ENCODE data around the gene TAS2R10.

- TF ChIP-seq CTCF (IDR thresholded peaks at IDR 0.05; ENCODE audit: low read depth, low read length, missing input control) (no peak), EGR1 (IDR thresholded peaks at IDR 0.05; ENCODE audit: low read depth in 2 of 2) (no peak), ATF3 (IDR thresholded peaks at IDR 0.05) (no peak), SP1 (IDR thresholded peaks at IDR 0.05) (no peak), RXRA (IDR thresholded peaks at IDR 0.05) (no peak), RAD21 (IDR thresholded peaks at IDR 0.05) (no peak), ZBTB33 (IDR thresholded peaks at IDR 0.05) (no peak), FOXA1 (IDR thresholded peaks at IDR 0.05) (no peak), REST (IDR thresholded peaks at IDR 0.05) (no peak), TAF1 (conservative IDR thresholded peaks at IDR 0.05) (no peak), JUND (IDR thresholded peaks at IDR 0.05) (no peak)
Observed at GRCh38 chr12:10783252-10783651, 42.9 kb downstream of the TAS2R10 start.
